SK-N-DZ (cell line): ENCODE measurements around the gene KRTCAP2.

Source experiments
- DNase-seq: peaks from one replicate; pipeline ENCODE4 v3.0.0-alpha.2; 2015; ENCODE audit warnings: low spot score

Gene KRTCAP2

GRCh38 chr1:155184351-155184811 is 11.3 kb upstream of the KRTCAP2 start:
- DNase-seq = no peak

GRCh38 chr1:155183775-155184221 is 10.7 kb upstream of the KRTCAP2 start:
- no peak for DNase-seq

GRCh38 chr1:155182052-155182550 is 9.0 kb upstream of the KRTCAP2 start:
- DNase-seq = no peak

GRCh38 chr1:155181371-155182051 is 8.4 kb upstream of the KRTCAP2 start:
- DNase-seq = no peak

GRCh38 chr1:155179112-155180031 is 6.3 kb upstream of the KRTCAP2 start:
- DNase-seq = no peak

- DNase-seq = peak; percentile 15
These were observed 5.5 kb upstream of the KRTCAP2 start for GRCh38 chr1:155178441-155179111.

GRCh38 chr1:155177918-155178281 is 4.8 kb upstream of the KRTCAP2 start:
- DNase-seq = no peak

GRCh38 chr1:155177192-155177917 is 4.3 kb upstream of the KRTCAP2 start:
- no peak for DNase-seq

- peak; percentile 71 for DNase-seq
These were observed 3.5 kb upstream of the KRTCAP2 start for GRCh38 chr1:155176544-155177071.

GRCh38 chr1:155175927-155176371 is 2.8 kb upstream of the KRTCAP2 start:
- peak; percentile 42 for DNase-seq

GRCh38 chr1:155175281-155175926 is 2.3 kb upstream of the KRTCAP2 start:
- DNase-seq = peak; percentile 65

GRCh38 chr1:155174324-155175280 is 1.5 kb upstream of the KRTCAP2 start:
- DNase-seq = peak; percentile 82

- peak; percentile 74 for DNase-seq
These were observed 597 bp upstream of the KRTCAP2 start, which contains the start of gene TRIM46 for GRCh38 chr1:155173478-155174323. TRIM46 (plus strand) TSS chr1:155173849; CDS start chr1:155173967, 118 bp downstream.

- DNase-seq = no peak
These were observed 1.0 kb downstream of the KRTCAP2 start for GRCh38 chr1:155171836-155172731.

- DNase-seq = no peak
These were observed 2.3 kb downstream of the KRTCAP2 start for GRCh38 chr1:155170806-155171205.

GRCh38 chr1:155170101-155170785 is 2.9 kb downstream of the KRTCAP2 start:
- no peak for DNase-seq
